Measurements from ENCODE around the gene TRIB2. TPM values are rescaled to one million over a fixed set of nuclear protein-coding genes. Genes with fewer than 3 reads are reported as not detected.
A peak's percentile ranks its signal among the peaks of the same experiment; 100 is the strongest.

TRIB2 gene
- total RNA-seq, 1 experiment from 2014 or later, result 76.6 TPM

- Histone ChIP-seq H3K9me3 (no peaks in the 10 kb centered on the region), H3K36me3 (peaks cover 79% of the 10 kb centered on the region), H3K27me3 (no peaks in the 10 kb centered on the region), H3K4me3 (no peak overlapping the region)
- DNase-seq, result no peak
Measured at GRCh38 chr2:12725233-12726187, 8.8 kb downstream of the TRIB2 start.

- Histone ChIP-seq H3K9me3 (no peaks in the 10 kb centered on the region), H3K4me3 (no peak overlapping the region), H3K27me3 (no peaks in the 10 kb centered on the region), H3K36me3 (peaks cover 84% of the 10 kb centered on the region)
- no peak for DNase-seq
Measured at GRCh38 chr2:12726271-12726670, 9.5 kb downstream of the TRIB2 start.

- Histone ChIP-seq H3K4me3 (no peak overlapping the region), H3K36me3 (peaks cover 92% of the 10 kb centered on the region), H3K9me3 (no peaks in the 10 kb centered on the region), H3K27me3 (no peaks in the 10 kb centered on the region)
- no peak for DNase-seq
Measured at GRCh38 chr2:12727065-12727464, 10.3 kb downstream of the TRIB2 start.

- peaks cover 97% of the 10 kb centered on the region for H3K36me3 ChIP-seq
- no peak for DNase-seq
Measured at GRCh38 chr2:12727641-12728040, 10.9 kb downstream of the TRIB2 start.

GRCh38 chr2:12728221-12728777 is 11.6 kb downstream of the TRIB2 start:
- H3K4me3 ChIP-seq, result no peak overlapping the region
- no peak for DNase-seq
- peaks cover 100% of the 10 kb centered on the region for H3K36me3 ChIP-seq
- no peaks in the 10 kb centered on the region for H3K9me3 ChIP-seq
- H3K27me3 ChIP-seq, result no peaks in the 10 kb centered on the region

More at GRCh38 chr2:12727641-12728040, 10.9 kb downstream of the TRIB2 start:
- H3K27me3 ChIP-seq, result no peaks in the 10 kb centered on the region
- no peak overlapping the region for H3K4me3 ChIP-seq
- no peaks in the 10 kb centered on the region for H3K9me3 ChIP-seq

GRCh38 chr2:12730265-12730664 is 13.5 kb downstream of the TRIB2 start:
- H3K9me3 ChIP-seq, result no peaks in the 10 kb centered on the region
- H3K27me3 ChIP-seq, result no peaks in the 10 kb centered on the region
- H3K4me3 ChIP-seq, result no peak overlapping the region
- no peak for DNase-seq
- peaks cover 96% of the 10 kb centered on the region for H3K36me3 ChIP-seq

GRCh38 chr2:12731701-12732280 is 15.1 kb downstream of the TRIB2 start:
- DNase-seq, result no peak
- no peaks in the 10 kb centered on the region for H3K9me3 ChIP-seq
- no peaks in the 10 kb centered on the region for H3K27me3 ChIP-seq
- peaks cover 96% of the 10 kb centered on the region for H3K36me3 ChIP-seq
- no peak overlapping the region for H3K4me3 ChIP-seq

GRCh38 chr2:12732651-12733050 is 15.9 kb downstream of the TRIB2 start:
- DNase-seq, result no peak
- no peaks in the 10 kb centered on the region for H3K27me3 ChIP-seq
- no peak overlapping the region for H3K4me3 ChIP-seq
- no peaks in the 10 kb centered on the region for H3K9me3 ChIP-seq
- H3K36me3 ChIP-seq, result peaks cover 96% of the 10 kb centered on the region

GRCh38 chr2:12733846-12734245 is 17.1 kb downstream of the TRIB2 start:
- no peak overlapping the region for H3K4me3 ChIP-seq
- H3K36me3 ChIP-seq, result peaks cover 96% of the 10 kb centered on the region
- no peaks in the 10 kb centered on the region for H3K9me3 ChIP-seq
- H3K27me3 ChIP-seq, result no peaks in the 10 kb centered on the region
- DNase-seq, result peak; percentile 72

GRCh38 chr2:12734914-12735654 is 18.3 kb downstream of the TRIB2 start:
- Histone ChIP-seq H3K9me3 (no peaks in the 10 kb centered on the region), H3K4me3 (no peak overlapping the region), H3K27me3 (no peaks in the 10 kb centered on the region), H3K36me3 (peaks cover 96% of the 10 kb centered on the region)
- no peak for DNase-seq

- H3K9me3 ChIP-seq, result no peaks in the 10 kb centered on the region
- DNase-seq, result no peak
- H3K27me3 ChIP-seq, result no peaks in the 10 kb centered on the region
- peaks cover 95% of the 10 kb centered on the region for H3K36me3 ChIP-seq
- H3K4me3 ChIP-seq, result no peak overlapping the region
Measured at GRCh38 chr2:12737297-12737696, 20.6 kb downstream of the TRIB2 start.

- DNase-seq, result peak; percentile 33
- Histone ChIP-seq H3K4me3 (no peak overlapping the region), H3K27me3 (no peaks in the 10 kb centered on the region), H3K9me3 (no peaks in the 10 kb centered on the region), H3K36me3 (peaks cover 94% of the 10 kb centered on the region)
Measured at GRCh38 chr2:12737738-12738485, 21.2 kb downstream of the TRIB2 start.

GRCh38 chr2:12739721-12740254 is 23.1 kb downstream of the TRIB2 start:
- Histone ChIP-seq H3K36me3 (peaks cover 89% of the 10 kb centered on the region), H3K27me3 (no peaks in the 10 kb centered on the region), H3K9me3 (no peaks in the 10 kb centered on the region), H3K4me3 (no peak overlapping the region)
- DNase-seq, result no peak

- DNase-seq, result no peak
- no peak overlapping the region for H3K4me3 ChIP-seq
- peaks cover 73% of the 10 kb centered on the region for H3K36me3 ChIP-seq
- H3K9me3 ChIP-seq, result no peaks in the 10 kb centered on the region
- no peaks in the 10 kb centered on the region for H3K27me3 ChIP-seq
Measured at GRCh38 chr2:12741380-12741779, 24.6 kb downstream of the TRIB2 start.

- DNase-seq, result no peak
- Histone ChIP-seq H3K36me3 (peaks cover 58% of the 10 kb centered on the region), H3K27me3 (no peaks in the 10 kb centered on the region), H3K9me3 (no peaks in the 10 kb centered on the region), H3K4me3 (no peak overlapping the region)
Measured at GRCh38 chr2:12742891-12743290, 26.2 kb downstream of the TRIB2 start.

Measured in MG63 (cell line).